K562 (cell line): Measurements from ENCODE around the gene MAD2L1BP. TPM values are rescaled to one million over a fixed set of nuclear protein-coding genes. Genes with fewer than 3 reads are reported as not detected.

Experiments used
- CBX3 ChIP-seq, 2 experiments: IDR thresholded peaks; 1 replicate in 1 of 2; 2 replicates in 1 of 2; pipeline ENCODE4 v1.6.1; 2012; ENCODE audit warnings: inconsistent platforms in 2 of 2, low read length in 2 of 2, borderline replicate concordance in 1 of 2, control low read depth in 1 of 2
- CBX5 ChIP-seq: IDR thresholded peaks from 2 replicates; pipeline ENCODE4 v1.6.1; 2014; ENCODE audit warnings: low read depth, borderline replicate concordance
- ETV1 ChIP-seq: fragments of 450-650 bp; conservative IDR thresholded peaks from 2 replicates; pipeline ENCODE4 v1.6.1; 2016; ENCODE audit warnings: missing genetic modification characterization, control low read depth, low read depth, missing compliant biosample characterization
- HIVEP1 ChIP-seq: fragments of 250-450 bp; sonication (Bioruptor Pico); IDR thresholded peaks from 2 replicates; pipeline ENCODE4 v1.4.0; 2020; ENCODE audit warnings: mild to moderate bottlenecking
- HMG20A ChIP-seq: fragments of 450-650 bp; formaldehyde crosslinking; conservative IDR thresholded peaks from 2 replicates; pipeline ENCODE4 v1.4.0; 2020; ENCODE audit warnings: mild to moderate bottlenecking, mixed read lengths
- KDM4B ChIP-seq, 2 experiments: fragments of 450-650 bp in 1 of 2; sonication (generic) in 1 of 2; IDR thresholded peaks; 2 replicates each; pipeline ENCODE4 v1.6.1; 2016 to 2017; ENCODE audit warnings: borderline replicate concordance in 2 of 2, antibody characterized with exemption in 1 of 2, low read depth in 1 of 2, mild to moderate bottlenecking in 1 of 2
- MED1 ChIP-seq: sonication (generic); formaldehyde crosslinking; IDR thresholded peaks from 2 replicates; pipeline ENCODE4 v1.8.1; 2023; ENCODE audit warnings: missing genetic modification reagents, borderline replicate concordance
- MTA1 ChIP-seq: fragments of 450-650 bp; IDR thresholded peaks from 2 replicates; pipeline ENCODE4 v1.6.1; 2017; ENCODE audit warnings: borderline replicate concordance
- RB1 ChIP-seq: fragments of 450-650 bp; IDR thresholded peaks from 2 replicates; pipeline ENCODE4 v1.6.1; 2017; ENCODE audit warnings: low read depth, mild to moderate bottlenecking
- RBM25 ChIP-seq: fragments of 200-400 bp; formaldehyde crosslinking; IDR thresholded peaks from 2 replicates; pipeline ENCODE4 v1.6.1; 2018; ENCODE audit warnings: low read length, low read depth, moderate library complexity; ENCODE audit not compliant: severe bottlenecking
- RFX5 ChIP-seq: IDR thresholded peaks from 2 replicates; pipeline ENCODE4 v1.6.1; 2011; ENCODE audit warnings: low read depth, mild to moderate bottlenecking, improper control_type of control experiment, low read length
- SAP30 ChIP-seq: fragments of 200-600 bp; sonication (generic); IDR thresholded peaks from 2 replicates; pipeline ENCODE4 v1.6.1; 2012; ENCODE audit warnings: borderline replicate concordance, low read depth, mild to moderate bottlenecking, moderate library complexity, low read length, control low read depth, inconsistent platforms; ENCODE audit not compliant: insufficient read depth, poor library complexity, severe bottlenecking
- SIN3A ChIP-seq, 2 experiments: fragments of 150-350 bp in 1 of 2; IDR thresholded peaks; 2 replicates each; pipeline ENCODE4 v1.6.1; 2011 to 2016; ENCODE audit warnings: borderline replicate concordance in 2 of 2, low read depth in 2 of 2, low read length in 2 of 2, mild to moderate bottlenecking in 2 of 2, moderate library complexity in 2 of 2; ENCODE audit not compliant: control insufficient read depth in 1 of 2
- XRCC4 ChIP-seq: IDR thresholded peaks from one replicate; pipeline ENCODE4 v1.6.1; 2011; ENCODE audit not compliant: insufficient read depth, insufficient read length; ENCODE audit errors: extremely low read depth
- ZNF174 ChIP-seq: fragments of 250-450 bp; sonication (Bioruptor Pico); IDR thresholded peaks from 2 replicates; pipeline ENCODE4 v1.4.0; 2020; ENCODE audit warnings: mild to moderate bottlenecking
- ZNF239 ChIP-seq: fragments of 250-450 bp; sonication (Bioruptor Pico); IDR thresholded peaks from 2 replicates; pipeline ENCODE4 v1.4.0; 2020; ENCODE audit warnings: mild to moderate bottlenecking
- ZNF253 ChIP-seq: fragments of 250-450 bp; sonication (Bioruptor Pico); conservative IDR thresholded peaks from 2 replicates; pipeline ENCODE4 v1.6.1; 2021; ENCODE audit warnings: mild to moderate bottlenecking
- ZNF436 ChIP-seq: fragments of 250-450, 450-650 bp; sonication (Bioruptor Pico); formaldehyde crosslinking; IDR thresholded peaks from 2 replicates; pipeline ENCODE4 v1.7.0; 2020; ENCODE audit warnings: mild to moderate bottlenecking
- ZNF589 ChIP-seq: fragments of 200-800 bp; sonication (Bioruptor generic); IDR thresholded peaks from 2 replicates; pipeline ENCODE4 v1.6.1; 2016; ENCODE audit warnings: low read depth, missing genetic modification characterization, missing compliant biosample characterization
- ZNF707 ChIP-seq: fragments of 250-450 bp; sonication (Bioruptor Pico); conservative IDR thresholded peaks from 2 replicates; pipeline ENCODE4 v1.8.0; 2022; ENCODE audit warnings: inconsistent platforms, mild to moderate bottlenecking, moderate library complexity
- polyA plus RNA-seq, 8 experiments: library from polyadenylated mRNA; depleted of rRNA in 4 of 8; stranded (reverse) in 5 of 8; unstranded in 3 of 8; fragments of >200 nt; fragmentation: Nextera tagmentation in 2 of 8; fragmentation: Illumina TruSeq in 1 of 8; extraction: Ambion mirVana in 2 of 8; extraction: Trizol in 1 of 8; gene quantifications; 2 replicates each; pipeline versions ENCODE4 v1.2.1 to v1.2.3, GENCODE V29; 2011 to 2014; ENCODE audit warnings: inconsistent platforms in 1 of 8, missing spikeins in 1 of 8
- total RNA-seq, 7 experiments: library from RNA; depleted of rRNA in 6 of 7; stranded (reverse); fragments of >200 nt in 6 of 7; fragmentation: Illumina TruSeq in 2 of 7; extraction: Trizol in 2 of 7; gene quantifications; 2 replicates each; pipeline versions ENCODE4 v1.2.1 to v1.2.3, GENCODE V29; 2011 to 2021; ENCODE audit warnings: low replicate concordance in 1 of 7
- TF ChIP-seq, protein P1 (sequence below): fragments of 250-450 bp; sonication (Bioruptor Pico); IDR thresholded peaks from 2 replicates; pipeline ENCODE4 v1.9.0; 2021; ENCODE audit warnings: mild to moderate bottlenecking
- TF ChIP-seq, protein P2 (sequence below): fragments of 450-650 bp; IDR thresholded peaks from 2 replicates; pipeline ENCODE4 v1.6.1; 2018; ENCODE audit not compliant: partially characterized antibody
- TF ChIP-seq, protein P3 (sequence below): fragments of 450-650 bp; IDR thresholded peaks from 2 replicates; pipeline ENCODE4 v1.6.1; 2016; ENCODE audit warnings: low read depth, mild to moderate bottlenecking, moderate library complexity

Gene MAD2L1BP
- total and polyA plus RNA-seq, 9 of the 15 experiments (the other 6 are each of a cell fraction or from before 2014, with no cell fraction given): 69.7 to 321 (median 111) TPM

DNA sequence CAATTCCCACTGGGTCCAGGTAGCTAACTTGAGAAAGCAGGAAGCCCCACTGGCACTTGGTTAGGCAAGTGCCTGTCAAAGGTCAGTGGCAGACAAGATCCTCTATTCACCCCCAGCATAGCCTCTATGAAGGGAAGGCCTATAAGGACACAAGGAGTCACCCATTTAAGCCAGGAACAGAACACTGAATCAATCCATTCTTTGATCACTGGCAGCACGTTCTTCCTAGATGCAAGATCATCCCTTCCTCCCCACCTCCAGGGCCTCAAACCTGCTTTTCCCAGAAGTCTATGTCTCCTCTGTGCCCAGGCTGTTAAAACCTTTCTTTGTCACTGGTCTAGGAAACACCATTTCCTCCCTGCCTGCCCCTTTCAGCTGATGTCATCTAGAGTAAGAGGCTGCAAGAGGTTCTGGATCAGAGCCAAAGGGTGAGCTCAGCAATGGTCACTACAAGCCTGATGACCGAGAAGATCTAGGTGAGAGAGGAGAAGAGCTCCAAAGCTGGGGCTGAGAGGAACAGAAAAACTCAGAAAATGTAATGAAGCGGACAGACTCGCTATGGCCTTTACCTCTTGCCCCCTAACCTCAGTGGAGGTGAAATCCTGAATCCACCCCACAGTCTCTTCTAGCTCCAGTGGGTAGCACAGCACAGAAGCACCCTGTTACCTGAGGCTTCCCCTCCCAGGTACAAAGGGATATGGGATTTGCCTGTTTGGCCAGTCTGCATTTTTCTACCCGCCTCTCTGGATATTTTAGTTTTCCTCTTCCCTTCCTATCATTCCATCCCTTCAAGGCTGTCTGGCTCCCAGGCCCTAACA, 8.4 kb upstream of the MAD2L1BP start (continued):
- TF ChIP-seq XRCC4 (no peak), SIN3A (IDR thresholded peaks at IDR 0.05; ENCODE audit: borderline replicate concordance in 2 of 2, control insufficient read depth in 1 of 2, low read depth in 2 of 2, low read length in 2 of 2) (no peak), HMG20A (no peak), MTA1 (no peak; the same call in 1 of the 2 replicates), RFX5 (no peak), ZNF239 (CRISPR knock-in tag) (peak; percentile 69; the same call in 1 of the 2 replicates), CBX3 (IDR thresholded peaks at IDR 0.05; ENCODE audit: borderline replicate concordance in 1 of 2, low read length in 2 of 2) (peak in 1 of 2 experiments; percentile 53; a peak in 2 of 3 replicates), ZNF253 (no peak), RB1 (no peak), MED1 (CRISPR knock-in tag) (no peak), SAP30 (no peak), ETV1 (tag) (peak; percentile 80), HIVEP1 (CRISPR knock-in tag) (0 out of 2 replicates have a peak, but pooled peaks have one; percentile 1), CBX5 (no peak), ZNF174 (no peak), KDM4B (IDR thresholded peaks at IDR 0.05; ENCODE audit: borderline replicate concordance in 2 of 2, low read depth in 1 of 2) (no peak; a peak in 1 of 4 replicates), ZNF436 (CRISPR knock-in tag) (peak; percentile 10; the same call in 1 of the 2 replicates), ZNF589 (CRISPR knock-in tag) (peak; percentile 98), RBM25 (peak; percentile 12), ZNF707 (peak; percentile 1; the same call in 1 of the 2 replicates)
- TF ChIP-seq, protein P1, sequence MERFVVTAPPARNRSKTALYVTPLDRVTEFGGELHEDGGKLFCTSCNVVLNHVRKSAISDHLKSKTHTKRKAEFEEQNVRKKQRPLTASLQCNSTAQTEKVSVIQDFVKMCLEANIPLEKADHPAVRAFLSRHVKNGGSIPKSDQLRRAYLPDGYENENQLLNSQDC (CRISPR knock-in tag): no peak
- TF ChIP-seq, protein P2, sequence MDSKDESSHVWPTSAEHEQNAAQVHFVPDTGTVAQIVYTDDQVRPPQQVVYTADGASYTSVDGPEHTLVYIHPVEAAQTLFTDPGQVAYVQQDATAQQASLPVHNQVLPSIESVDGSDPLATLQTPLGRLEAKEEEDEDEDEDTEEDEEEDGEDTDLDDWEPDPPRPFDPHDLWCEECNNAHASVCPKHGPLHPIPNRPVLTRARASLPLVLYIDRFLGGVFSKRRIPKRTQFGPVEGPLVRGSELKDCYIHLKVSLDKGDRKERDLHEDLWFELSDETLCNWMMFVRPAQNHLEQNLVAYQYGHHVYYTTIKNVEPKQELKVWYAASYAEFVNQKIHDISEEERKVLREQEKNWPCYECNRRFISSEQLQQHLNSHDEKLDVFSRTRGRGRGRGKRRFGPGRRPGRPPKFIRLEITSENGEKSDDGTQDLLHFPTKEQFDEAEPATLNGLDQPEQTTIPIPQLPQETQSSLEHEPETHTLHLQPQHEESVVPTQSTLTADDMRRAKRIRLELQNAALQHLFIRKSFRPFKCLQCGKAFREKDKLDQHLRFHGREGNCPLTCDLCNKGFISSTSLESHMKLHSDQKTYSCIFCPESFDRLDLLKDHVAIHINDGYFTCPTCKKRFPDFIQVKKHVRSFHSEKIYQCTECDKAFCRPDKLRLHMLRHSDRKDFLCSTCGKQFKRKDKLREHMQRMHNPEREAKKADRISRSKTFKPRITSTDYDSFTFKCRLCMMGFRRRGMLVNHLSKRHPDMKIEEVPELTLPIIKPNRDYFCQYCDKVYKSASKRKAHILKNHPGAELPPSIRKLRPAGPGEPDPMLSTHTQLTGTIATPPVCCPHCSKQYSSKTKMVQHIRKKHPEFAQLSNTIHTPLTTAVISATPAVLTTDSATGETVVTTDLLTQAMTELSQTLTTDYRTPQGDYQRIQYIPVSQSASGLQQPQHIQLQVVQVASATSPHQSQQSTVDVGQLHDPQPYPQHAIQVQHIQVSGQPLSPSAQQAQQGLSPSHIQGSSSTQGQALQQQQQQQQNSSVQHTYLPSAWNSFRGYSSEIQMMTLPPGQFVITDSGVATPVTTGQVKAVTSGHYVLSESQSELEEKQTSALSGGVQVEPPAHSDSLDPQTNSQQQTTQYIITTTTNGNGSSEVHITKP: no peak
- TF ChIP-seq, protein P3, sequence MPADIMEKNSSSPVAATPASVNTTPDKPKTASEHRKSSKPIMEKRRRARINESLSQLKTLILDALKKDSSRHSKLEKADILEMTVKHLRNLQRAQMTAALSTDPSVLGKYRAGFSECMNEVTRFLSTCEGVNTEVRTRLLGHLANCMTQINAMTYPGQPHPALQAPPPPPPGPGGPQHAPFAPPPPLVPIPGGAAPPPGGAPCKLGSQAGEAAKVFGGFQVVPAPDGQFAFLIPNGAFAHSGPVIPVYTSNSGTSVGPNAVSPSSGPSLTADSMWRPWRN: no peak
